GM23338 (cell line): Measurements from ENCODE around the gene DAZL. TPM values are rescaled to one million over a fixed set of nuclear protein-coding genes. Genes with fewer than 3 reads are reported as not detected.

Source experiments
- ATAC-seq: fragments of 200-7000 bp; cut with Tn5 transposase; 3 replicates; pipeline ENCODE4 v1.9.1; 2020
- DNase-seq: peaks from one replicate; pipeline ENCODE4 v3.0.0-alpha.2; 2015; ENCODE audit warnings: low spot score
- H2AFZ ChIP-seq: fragments of 200-600 bp; sonication (generic); 2 replicates; pipeline ENCODE4 v1.8.0; 2016; ENCODE audit warnings: antibody characterized with exemption, mild to moderate bottlenecking, moderate library complexity
- H3F3A ChIP-seq: fragments of 200-600 bp; sonication (generic); replicated peaks from 2 replicates; pipeline ENCODE4 v1.8.0; 2017; ENCODE audit warnings: antibody characterized with exemption, mixed run types, low read depth
- H3K27ac ChIP-seq: fragments of 200-600 bp; sonication (generic); 2 replicates; pipeline ENCODE4 v1.6.1; 2016; ENCODE audit warnings: low read depth
- H3K27me3 ChIP-seq: fragments of 200-600 bp; sonication (generic); 2 replicates; pipeline ENCODE4 v1.8.0; 2016; ENCODE audit warnings: mild to moderate bottlenecking, mixed run types, moderate library complexity; ENCODE audit not compliant: insufficient read depth
- H3K36me3 ChIP-seq: fragments of 200-600 bp; sonication (generic); 2 replicates; pipeline ENCODE4 v1.8.0; 2016; ENCODE audit warnings: mild to moderate bottlenecking; ENCODE audit not compliant: insufficient read depth
- H3K4me1 ChIP-seq: fragments of 200-600 bp; sonication (generic); 2 replicates; pipeline ENCODE4 v1.8.0; 2016; ENCODE audit warnings: mild to moderate bottlenecking, moderate library complexity; ENCODE audit not compliant: insufficient read depth
- H3K4me2 ChIP-seq: fragments of 200-600 bp; sonication (generic); 2 replicates; pipeline ENCODE4 v1.7.1; 2017; ENCODE audit warnings: mixed run types
- H3K4me3 ChIP-seq: fragments of 200-600 bp; sonication (generic); 2 replicates; pipeline ENCODE4 v1.6.1; 2016; ENCODE audit warnings: mixed run types
- H3K79me2 ChIP-seq: fragments of 200-600 bp; sonication (generic); replicated peaks from 2 replicates; pipeline ENCODE4 v1.8.0; 2017; ENCODE audit warnings: mild to moderate bottlenecking; ENCODE audit not compliant: insufficient read depth
- H3K9me2 ChIP-seq: fragments of 200-600 bp; sonication (generic); 2 replicates; pipeline ENCODE4 v1.8.0; 2017; ENCODE audit not compliant: insufficient read depth
- H4K20me1 ChIP-seq: fragments of 200-600 bp; sonication (generic); replicated peaks from 2 replicates; pipeline ENCODE4 v1.8.0; 2017; ENCODE audit warnings: mild to moderate bottlenecking; ENCODE audit not compliant: insufficient read depth
- H3K27ac Mint-ChIP-seq: 2 replicates; pipeline ENCODE4 v1.8.0; 2020; ENCODE audit warnings: inconsistent platforms, mild to moderate bottlenecking, moderate library complexity, mixed read lengths
- H3K27me3 Mint-ChIP-seq: 3 replicates; pipeline ENCODE4 v1.8.0; 2022; ENCODE audit warnings: low read depth, mild to moderate bottlenecking, moderate library complexity, mixed read lengths, inconsistent platforms; ENCODE audit not compliant: insufficient read depth, poor library complexity
- H3K36me3 Mint-ChIP-seq: 3 replicates; pipeline ENCODE4 v1.8.0; 2021; ENCODE audit warnings: low read depth, mild to moderate bottlenecking, inconsistent platforms, moderate library complexity, mixed read lengths
- H3K4me1 Mint-ChIP-seq: 3 replicates; pipeline ENCODE4 v1.8.0; 2020; ENCODE audit warnings: mild to moderate bottlenecking, inconsistent platforms, mixed read lengths
- H3K4me3 Mint-ChIP-seq: 3 replicates; pipeline ENCODE4 v1.8.0; 2021; ENCODE audit warnings: moderate library complexity, mild to moderate bottlenecking, inconsistent platforms, mixed read lengths
- H3K9me3 Mint-ChIP-seq: 3 replicates; pipeline ENCODE4 v1.8.0; 2020; ENCODE audit warnings: moderate library complexity, mild to moderate bottlenecking, inconsistent platforms, mixed read lengths
- CREB1 ChIP-seq: fragments of 250-450 bp; sonication (Bioruptor Pico); IDR thresholded peaks from 2 replicates; pipeline ENCODE4 v1.5.0; 2020; ENCODE audit warnings: low read depth, mild to moderate bottlenecking, moderate library complexity
- EZH2 ChIP-seq: fragments of 200-600 bp; sonication (generic); IDR thresholded peaks from one replicate; pipeline ENCODE4 v1.8.0; 2017; ENCODE audit warnings: antibody characterized with exemption, mild to moderate bottlenecking, low read depth; ENCODE audit not compliant: unreplicated experiment
- EZH2phosphoT487 ChIP-seq: fragments of 200-600 bp; sonication (generic); IDR thresholded peaks from one replicate; pipeline ENCODE4 v1.8.1; 2018; ENCODE audit warnings: antibody characterized with exemption; ENCODE audit not compliant: unreplicated experiment
- JUNB ChIP-seq: IDR thresholded peaks from one replicate; pipeline ENCODE4 v1.6.1; 2016; ENCODE audit warnings: antibody characterized with exemption; ENCODE audit not compliant: unreplicated experiment
- NANOG ChIP-seq: IDR thresholded peaks from 2 replicates; pipeline ENCODE4 v1.6.1; 2016; ENCODE audit warnings: antibody characterized with exemption, borderline replicate concordance
- ZNF331 ChIP-seq: fragments of 250-450 bp; sonication (Bioruptor Pico); IDR thresholded peaks from 2 replicates; pipeline ENCODE4 v1.5.0; 2020; ENCODE audit warnings: low read depth, mild to moderate bottlenecking, moderate library complexity
- polyA plus RNA-seq: library from polyadenylated mRNA; unstranded; fragments of >200 nt; fragmentation: Nextera tagmentation; extraction: Ambion mirVana; gene quantifications from 2 replicates; pipeline ENCODE4 v1.2.1, GENCODE V29; 2016
- total RNA-seq: library from RNA; depleted of rRNA; stranded (reverse); fragments of >200 nt; shearing (Covaris generic); gene quantifications from 2 replicates; pipeline ENCODE4 v1.2.3, GENCODE V29; 2014
- TF ChIP-seq, protein P1 (sequence below), 2 experiments: fragments of 200-600 bp in 1 of 2; sonication (generic) in 1 of 2; conservative IDR thresholded peaks; 2 replicates each; pipeline versions ENCODE4 v1.5.1 to v1.6.1; 2016 to 2017; ENCODE audit warnings: antibody characterized with exemption in 2 of 2, low read depth in 2 of 2, mild to moderate bottlenecking in 2 of 2, moderate library complexity in 1 of 2
- TF ChIP-seq, protein P2 (sequence below): IDR thresholded peaks from 2 replicates; pipeline ENCODE4 v1.6.1; 2016; ENCODE audit warnings: antibody characterized with exemption
- TF ChIP-seq, protein P3 (sequence below): IDR thresholded peaks from one replicate; pipeline ENCODE4 v1.6.1; 2018; ENCODE audit warnings: antibody characterized with exemption; ENCODE audit not compliant: unreplicated experiment

The DAZL gene
- total and polyA plus RNA-seq, 2 experiments from 2014 or later: 3.2 to 5.3 TPM

DNA sequence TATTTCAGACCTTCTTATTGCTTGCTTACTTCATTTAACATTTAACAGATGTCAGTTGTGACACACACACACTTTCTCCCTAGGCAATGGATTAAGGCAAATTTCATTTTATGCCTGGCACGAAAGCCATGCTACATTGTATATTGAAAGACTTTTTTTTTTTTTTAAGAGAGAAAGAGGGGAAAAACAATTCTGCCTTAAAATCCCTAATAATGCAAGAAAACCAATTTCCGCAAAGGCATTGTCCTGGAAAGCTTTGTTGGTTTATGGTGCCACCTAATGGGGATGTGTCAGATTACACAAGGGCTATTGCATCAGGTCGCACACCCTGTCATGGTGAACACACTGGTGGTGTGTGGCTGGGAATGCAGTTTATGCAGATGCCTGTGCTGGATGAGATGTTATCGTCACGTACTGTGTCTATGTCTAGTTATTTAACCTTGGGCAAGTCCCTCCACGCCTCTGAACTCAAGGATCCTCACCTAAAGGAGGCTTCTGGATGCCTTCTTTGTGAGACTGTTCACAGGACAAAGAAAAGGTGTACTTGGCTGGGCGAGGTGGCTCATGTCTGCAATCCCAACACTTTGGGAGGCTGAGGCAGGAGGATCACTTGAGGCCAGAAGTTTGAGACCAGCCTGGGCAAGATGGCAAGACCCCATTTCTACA lies 54.4 kb downstream of the DAZL start:
- H3K27me3 Mint-ChIP-seq: peaks cover 12% of the 10 kb centered on the region
- Histone ChIP-seq H3K79me2 (no peaks in the 10 kb centered on the region), H3K4me1 (peaks cover 9% of the 10 kb centered on the region; the same call in 1 of the 2 replicates), H4K20me1 (no peaks in the 10 kb centered on the region), H3K36me3 (no peaks in the 10 kb centered on the region), H3F3A (no peaks in the 10 kb centered on the region), H3K9me2 (no peaks in the 10 kb centered on the region), H2AFZ (peak overlapping the region; percentile 28), H3K4me3 (peak overlapping the region; percentile 11; the same call in 1 of the 2 replicates), H3K4me2 (peak overlapping the region; percentile 44), H3K27me3 (no peaks in the 10 kb centered on the region), H3K27ac (no peak overlapping the region)
- TF ChIP-seq JUNB (no peak), NANOG (peak; percentile 30; the same call in 1 of the 2 replicates), ZNF331 (CRISPR knock-in tag) (no peak), CREB1 (0 out of 2 replicates have a peak, but pooled peaks have one; percentile 36), EZH2phosphoT487 (no peak), EZH2 (no peak)
- TF ChIP-seq, protein P1, sequence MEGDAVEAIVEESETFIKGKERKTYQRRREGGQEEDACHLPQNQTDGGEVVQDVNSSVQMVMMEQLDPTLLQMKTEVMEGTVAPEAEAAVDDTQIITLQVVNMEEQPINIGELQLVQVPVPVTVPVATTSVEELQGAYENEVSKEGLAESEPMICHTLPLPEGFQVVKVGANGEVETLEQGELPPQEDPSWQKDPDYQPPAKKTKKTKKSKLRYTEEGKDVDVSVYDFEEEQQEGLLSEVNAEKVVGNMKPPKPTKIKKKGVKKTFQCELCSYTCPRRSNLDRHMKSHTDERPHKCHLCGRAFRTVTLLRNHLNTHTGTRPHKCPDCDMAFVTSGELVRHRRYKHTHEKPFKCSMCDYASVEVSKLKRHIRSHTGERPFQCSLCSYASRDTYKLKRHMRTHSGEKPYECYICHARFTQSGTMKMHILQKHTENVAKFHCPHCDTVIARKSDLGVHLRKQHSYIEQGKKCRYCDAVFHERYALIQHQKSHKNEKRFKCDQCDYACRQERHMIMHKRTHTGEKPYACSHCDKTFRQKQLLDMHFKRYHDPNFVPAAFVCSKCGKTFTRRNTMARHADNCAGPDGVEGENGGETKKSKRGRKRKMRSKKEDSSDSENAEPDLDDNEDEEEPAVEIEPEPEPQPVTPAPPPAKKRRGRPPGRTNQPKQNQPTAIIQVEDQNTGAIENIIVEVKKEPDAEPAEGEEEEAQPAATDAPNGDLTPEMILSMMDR (conservative IDR thresholded peaks at IDR 0.05; ENCODE audit: low read depth in 2 of 2): peak; percentile 94 to 98
- TF ChIP-seq, protein P2, sequence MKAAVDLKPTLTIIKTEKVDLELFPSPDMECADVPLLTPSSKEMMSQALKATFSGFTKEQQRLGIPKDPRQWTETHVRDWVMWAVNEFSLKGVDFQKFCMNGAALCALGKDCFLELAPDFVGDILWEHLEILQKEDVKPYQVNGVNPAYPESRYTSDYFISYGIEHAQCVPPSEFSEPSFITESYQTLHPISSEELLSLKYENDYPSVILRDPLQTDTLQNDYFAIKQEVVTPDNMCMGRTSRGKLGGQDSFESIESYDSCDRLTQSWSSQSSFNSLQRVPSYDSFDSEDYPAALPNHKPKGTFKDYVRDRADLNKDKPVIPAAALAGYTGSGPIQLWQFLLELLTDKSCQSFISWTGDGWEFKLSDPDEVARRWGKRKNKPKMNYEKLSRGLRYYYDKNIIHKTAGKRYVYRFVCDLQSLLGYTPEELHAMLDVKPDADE: no peak
- TF ChIP-seq, protein P3, sequence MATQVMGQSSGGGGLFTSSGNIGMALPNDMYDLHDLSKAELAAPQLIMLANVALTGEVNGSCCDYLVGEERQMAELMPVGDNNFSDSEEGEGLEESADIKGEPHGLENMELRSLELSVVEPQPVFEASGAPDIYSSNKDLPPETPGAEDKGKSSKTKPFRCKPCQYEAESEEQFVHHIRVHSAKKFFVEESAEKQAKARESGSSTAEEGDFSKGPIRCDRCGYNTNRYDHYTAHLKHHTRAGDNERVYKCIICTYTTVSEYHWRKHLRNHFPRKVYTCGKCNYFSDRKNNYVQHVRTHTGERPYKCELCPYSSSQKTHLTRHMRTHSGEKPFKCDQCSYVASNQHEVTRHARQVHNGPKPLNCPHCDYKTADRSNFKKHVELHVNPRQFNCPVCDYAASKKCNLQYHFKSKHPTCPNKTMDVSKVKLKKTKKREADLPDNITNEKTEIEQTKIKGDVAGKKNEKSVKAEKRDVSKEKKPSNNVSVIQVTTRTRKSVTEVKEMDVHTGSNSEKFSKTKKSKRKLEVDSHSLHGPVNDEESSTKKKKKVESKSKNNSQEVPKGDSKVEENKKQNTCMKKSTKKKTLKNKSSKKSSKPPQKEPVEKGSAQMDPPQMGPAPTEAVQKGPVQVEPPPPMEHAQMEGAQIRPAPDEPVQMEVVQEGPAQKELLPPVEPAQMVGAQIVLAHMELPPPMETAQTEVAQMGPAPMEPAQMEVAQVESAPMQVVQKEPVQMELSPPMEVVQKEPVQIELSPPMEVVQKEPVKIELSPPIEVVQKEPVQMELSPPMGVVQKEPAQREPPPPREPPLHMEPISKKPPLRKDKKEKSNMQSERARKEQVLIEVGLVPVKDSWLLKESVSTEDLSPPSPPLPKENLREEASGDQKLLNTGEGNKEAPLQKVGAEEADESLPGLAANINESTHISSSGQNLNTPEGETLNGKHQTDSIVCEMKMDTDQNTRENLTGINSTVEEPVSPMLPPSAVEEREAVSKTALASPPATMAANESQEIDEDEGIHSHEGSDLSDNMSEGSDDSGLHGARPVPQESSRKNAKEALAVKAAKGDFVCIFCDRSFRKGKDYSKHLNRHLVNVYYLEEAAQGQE: no peak
- H3K27ac Mint-ChIP-seq: peak overlapping the region; percentile 98
- H3K4me3 Mint-ChIP-seq: no peak overlapping the region
- peaks cover 4% of the 10 kb centered on the region; the same call in 1 of the 3 replicates for H3K36me3 Mint-ChIP-seq
- H3K9me3 Mint-ChIP-seq: peaks cover 4% of the 10 kb centered on the region; the same call in 1 of the 3 replicates
- ATAC-seq (peak; percentile 97), DNase-seq (peak; percentile 92)
- H3K4me1 Mint-ChIP-seq: peaks cover 11% of the 10 kb centered on the region; the same call in 2 of the 3 replicates
